ENCODE measurements around the gene NIPBL. TPM values are rescaled to one million over a fixed set of nuclear protein-coding genes. Genes with fewer than 3 reads are reported as not detected.

The NIPBL gene
- total and polyA plus RNA-seq, 2 donors = 15.9 to 111 TPM

DNA sequence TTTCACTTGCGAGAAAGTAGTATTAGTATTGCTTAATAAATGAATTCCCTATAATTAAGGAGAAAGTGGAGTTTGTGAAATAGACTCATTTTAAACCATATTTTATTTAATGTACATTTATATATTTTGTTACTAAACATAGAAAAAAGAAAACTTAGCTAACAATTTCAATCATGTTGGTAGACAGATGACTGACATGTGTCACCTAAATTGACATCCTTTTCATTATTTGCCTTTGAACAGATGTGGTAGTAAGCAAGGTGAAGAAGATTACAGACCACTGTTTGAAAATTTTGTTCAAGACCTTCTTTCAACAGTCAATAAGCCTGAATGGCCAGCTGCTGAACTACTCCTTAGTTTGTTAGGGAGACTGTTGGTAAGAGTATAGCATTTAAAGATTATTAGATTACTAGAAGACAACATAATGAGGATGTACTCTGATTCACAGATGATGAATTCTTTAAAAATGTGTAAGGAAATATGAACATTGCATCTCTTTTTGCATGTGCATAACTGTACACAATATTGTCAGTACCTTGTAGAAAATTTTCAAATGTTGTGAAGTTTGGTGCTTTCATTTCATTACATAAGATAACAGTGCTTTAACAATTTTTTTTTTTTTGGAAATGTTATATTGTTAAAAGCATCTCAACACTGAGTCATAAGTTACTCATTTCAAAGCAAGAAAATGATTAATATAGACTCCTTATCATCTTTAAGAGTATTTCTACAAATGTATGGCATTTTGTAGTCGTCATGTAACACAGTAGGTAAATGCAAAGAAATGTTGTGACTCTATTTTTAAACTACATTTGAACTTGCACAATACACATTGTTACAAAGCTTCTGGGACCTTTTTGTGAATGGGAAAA, 139.5 kb downstream of the NIPBL start:
- Histone ChIP-seq H3K27ac (ENCODE audit: low read depth) (no peak overlapping the region), H3K4me3 (ENCODE audit: low read depth, low read length) (no peak overlapping the region), H3K36me3 (ENCODE audit: insufficient read depth) (no peaks in the 10 kb centered on the region), H3K4me1 (ENCODE audit: insufficient read depth) (no peaks in the 10 kb centered on the region)
- 94% methylated on average over 2 of the region's 2 CpGs for WGBS
- DNase-seq (ENCODE audit: extremely low spot score) = no peak

- no peak overlapping the region for H3K4me3 ChIP-seq (ENCODE audit: low read depth, low read length)
- 91% methylated on average over 1 of the region's 1 CpG for WGBS
- no peak overlapping the region for H3K27ac ChIP-seq (ENCODE audit: low read depth)
- DNase-seq (ENCODE audit: extremely low spot score) = no peak
- no peaks in the 10 kb centered on the region for H3K4me1 ChIP-seq (ENCODE audit: insufficient read depth)
- peaks cover 4% of the 10 kb centered on the region for H3K36me3 ChIP-seq (ENCODE audit: insufficient read depth)
These were observed 152.3 kb downstream of the NIPBL start for GRCh38 chr5:37028910-37029309.

DNA sequence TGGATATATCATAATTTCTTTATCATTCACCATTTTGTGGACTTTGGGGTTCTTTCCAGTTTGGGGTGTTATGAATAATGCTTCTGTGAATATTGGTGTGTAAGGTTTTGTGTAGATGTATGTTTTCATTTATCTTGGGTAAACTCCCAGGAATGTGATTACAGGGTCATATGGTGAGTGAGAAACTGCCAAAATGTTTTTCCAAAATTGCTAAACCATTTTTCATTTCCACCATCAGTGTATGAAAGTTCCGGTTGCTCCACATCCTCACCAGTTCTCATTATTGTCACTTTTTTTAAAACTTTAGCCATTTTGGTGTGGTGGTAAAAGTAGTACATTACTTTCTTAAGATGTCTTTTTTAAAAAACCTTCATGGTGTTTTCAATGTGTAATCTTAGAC, 152.9 kb downstream of the NIPBL start:
- peaks cover 4% of the 10 kb centered on the region for H3K36me3 ChIP-seq (ENCODE audit: insufficient read depth)
- no peak overlapping the region for H3K4me3 ChIP-seq (ENCODE audit: low read depth, low read length)
- no peak overlapping the region for H3K27ac ChIP-seq (ENCODE audit: low read depth)
- no peak for DNase-seq (ENCODE audit: extremely low spot score)
- WGBS = 93% methylated on average over 1 of the region's 1 CpG
- H3K4me1 ChIP-seq (ENCODE audit: insufficient read depth) = no peaks in the 10 kb centered on the region

DNA sequence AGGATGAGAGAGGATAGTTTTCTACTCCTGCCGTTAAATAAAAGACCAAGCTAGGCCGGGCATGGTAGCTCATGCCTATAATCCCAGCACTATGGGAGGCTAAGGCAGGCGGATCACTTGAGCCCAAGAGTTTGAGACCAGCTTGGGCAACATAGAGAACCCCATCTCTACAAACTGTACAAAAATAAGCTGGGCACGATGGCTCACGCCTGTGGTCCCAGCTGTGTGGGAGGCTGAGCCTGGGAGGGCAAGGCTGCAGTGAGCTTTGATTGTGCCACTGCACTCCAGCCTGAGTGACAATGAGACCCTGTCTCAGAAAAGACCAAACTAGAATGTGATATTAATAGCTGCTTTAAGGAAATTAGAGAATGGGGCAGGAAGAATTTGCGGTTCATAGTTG, 158.4 kb downstream of the NIPBL start:
- 87% methylated on average over 6 of the region's 6 CpGs for WGBS

GRCh38 chr5:37037840-37038239, 161.3 kb downstream of the NIPBL start:
- no peak overlapping the region for H3K4me3 ChIP-seq (ENCODE audit: low read depth, low read length)
- no peak overlapping the region for H3K27ac ChIP-seq (ENCODE audit: low read depth)
- no peaks in the 10 kb centered on the region for H3K4me1 ChIP-seq (ENCODE audit: insufficient read depth)
- DNase-seq (ENCODE audit: extremely low spot score) = no peak
- no peaks in the 10 kb centered on the region for H3K36me3 ChIP-seq (ENCODE audit: insufficient read depth)
- WGBS = 96% methylated on average over 5 of the region's 5 CpGs

More for the DNA sequence above, 158.4 kb downstream of the NIPBL start:
- no peaks in the 10 kb centered on the region for H3K4me1 ChIP-seq (ENCODE audit: insufficient read depth)
- no peaks in the 10 kb centered on the region for H3K36me3 ChIP-seq (ENCODE audit: insufficient read depth)
- H3K4me3 ChIP-seq (ENCODE audit: low read depth, low read length) = no peak overlapping the region
- DNase-seq (ENCODE audit: extremely low spot score) = no peak
- no peak overlapping the region for H3K27ac ChIP-seq (ENCODE audit: low read depth)

DNA sequence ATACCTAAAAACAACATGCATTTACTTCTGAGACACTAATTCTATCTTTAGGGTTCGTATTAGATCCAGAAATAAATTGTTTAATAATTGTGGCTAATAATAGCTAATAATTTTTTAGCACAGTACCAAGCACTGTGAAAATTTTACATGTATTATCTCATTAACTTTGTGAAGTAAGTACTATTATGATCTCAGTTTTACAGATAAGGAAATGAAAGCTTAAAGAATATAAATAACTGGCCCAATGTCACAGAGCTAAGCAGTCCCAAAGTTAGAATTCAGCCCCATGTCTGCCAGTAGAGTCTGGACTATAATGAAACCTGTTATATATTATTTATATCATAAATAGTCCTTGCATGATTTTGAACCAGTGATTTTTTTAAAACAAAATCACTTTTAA, 163.3 kb downstream of the NIPBL start:
- Histone ChIP-seq H3K27ac (ENCODE audit: low read depth) (no peak overlapping the region), H3K4me3 (ENCODE audit: low read depth, low read length) (no peak overlapping the region), H3K4me1 (ENCODE audit: insufficient read depth) (no peaks in the 10 kb centered on the region), H3K36me3 (ENCODE audit: insufficient read depth) (no peaks in the 10 kb centered on the region)
- DNase-seq (ENCODE audit: extremely low spot score) = no peak
- WGBS = 86% methylated on average over 1 of the region's 1 CpG

DNA sequence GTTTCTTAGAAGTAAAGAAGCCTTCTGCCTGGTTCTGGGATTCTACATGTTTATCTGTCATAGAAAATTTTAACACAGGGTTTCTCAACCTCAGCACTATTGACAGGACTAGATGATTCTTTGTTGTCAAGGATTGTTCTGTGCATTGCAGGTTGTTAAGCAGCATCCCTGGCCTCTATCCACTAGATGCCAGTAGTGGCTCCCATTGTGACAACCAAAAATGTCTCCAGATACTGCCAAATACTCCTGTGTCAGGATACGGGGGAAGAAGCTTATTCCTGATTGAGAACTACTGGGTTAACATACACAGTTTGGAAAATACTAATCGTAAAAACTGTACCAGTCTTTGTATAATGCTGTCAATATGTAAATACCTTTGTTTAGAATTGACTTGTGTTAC, 167.1 kb downstream of the NIPBL start:
- Histone ChIP-seq H3K27ac (ENCODE audit: low read depth) (no peak overlapping the region), H3K36me3 (ENCODE audit: insufficient read depth) (no peaks in the 10 kb centered on the region), H3K4me3 (ENCODE audit: low read depth, low read length) (no peak overlapping the region), H3K4me1 (ENCODE audit: insufficient read depth) (no peaks in the 10 kb centered on the region)
- WGBS = 83% methylated on average over 2 of the region's 2 CpGs
- no peak for DNase-seq (ENCODE audit: extremely low spot score)

GRCh38 chr5:37044120-37044519, 167.6 kb downstream of the NIPBL start:
- no peak for DNase-seq (ENCODE audit: extremely low spot score)
- Histone ChIP-seq H3K27ac (ENCODE audit: low read depth) (no peak overlapping the region), H3K4me3 (ENCODE audit: low read depth, low read length) (no peak overlapping the region), H3K4me1 (ENCODE audit: insufficient read depth) (no peaks in the 10 kb centered on the region), H3K36me3 (ENCODE audit: insufficient read depth) (no peaks in the 10 kb centered on the region)
- WGBS = 98% methylated on average over 4 of the region's 4 CpGs

DNA sequence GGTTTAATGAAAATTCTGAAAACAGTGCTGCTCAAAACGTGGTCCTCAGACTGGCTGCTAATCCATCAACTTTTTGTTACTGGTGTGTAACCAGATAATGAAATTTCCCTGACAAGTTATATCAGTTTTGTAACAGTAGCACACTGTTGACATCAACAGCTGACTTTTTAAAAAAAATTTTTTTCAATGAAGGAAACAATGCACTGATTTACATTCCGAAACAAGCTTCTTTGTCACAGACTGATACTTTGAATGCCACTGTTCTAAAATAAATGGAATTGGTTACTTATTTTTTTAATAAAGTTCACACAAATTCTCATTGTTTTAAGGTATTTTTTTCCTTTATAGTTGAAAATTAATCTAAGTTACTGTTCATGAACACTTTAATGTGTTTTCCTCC, 169.1 kb downstream of the NIPBL start:
- DNase-seq (ENCODE audit: extremely low spot score) = no peak
- no peaks in the 10 kb centered on the region for H3K36me3 ChIP-seq (ENCODE audit: insufficient read depth)
- no peaks in the 10 kb centered on the region for H3K4me1 ChIP-seq (ENCODE audit: insufficient read depth)
- no peak overlapping the region for H3K27ac ChIP-seq (ENCODE audit: low read depth)
- H3K4me3 ChIP-seq (ENCODE audit: low read depth, low read length) = no peak overlapping the region
- WGBS = 94% methylated on average over 2 of the region's 2 CpGs

GRCh38 chr5:37047947-37048346, 171.4 kb downstream of the NIPBL start:
- Histone ChIP-seq H3K4me3 (ENCODE audit: low read depth, low read length) (no peak overlapping the region), H3K36me3 (ENCODE audit: insufficient read depth) (no peaks in the 10 kb centered on the region), H3K27ac (ENCODE audit: low read depth) (no peak overlapping the region), H3K4me1 (ENCODE audit: insufficient read depth) (no peaks in the 10 kb centered on the region)
- no peak for DNase-seq (ENCODE audit: extremely low spot score)

- WGBS = 77% methylated on average over 2 of the region's 2 CpGs
- Histone ChIP-seq H3K4me3 (ENCODE audit: low read depth, low read length) (no peak overlapping the region), H3K27ac (ENCODE audit: low read depth) (no peak overlapping the region), H3K36me3 (ENCODE audit: insufficient read depth) (peaks cover 2% of the 10 kb centered on the region), H3K4me1 (ENCODE audit: insufficient read depth) (no peaks in the 10 kb centered on the region)
- DNase-seq (ENCODE audit: extremely low spot score) = no peak
These were observed 177.8 kb downstream of the NIPBL start for GRCh38 chr5:37054391-37054790.

GRCh38 chr5:37055383-37055990, 178.9 kb downstream of the NIPBL start:
- DNase-seq (ENCODE audit: extremely low spot score) = no peak
- 96% methylated on average over 1 of the region's 1 CpG for WGBS
- Histone ChIP-seq H3K36me3 (ENCODE audit: insufficient read depth) (peaks cover 2% of the 10 kb centered on the region), H3K4me1 (ENCODE audit: insufficient read depth) (no peaks in the 10 kb centered on the region), H3K4me3 (ENCODE audit: low read depth, low read length) (no peak overlapping the region), H3K27ac (ENCODE audit: low read depth) (no peak overlapping the region)

DNA sequence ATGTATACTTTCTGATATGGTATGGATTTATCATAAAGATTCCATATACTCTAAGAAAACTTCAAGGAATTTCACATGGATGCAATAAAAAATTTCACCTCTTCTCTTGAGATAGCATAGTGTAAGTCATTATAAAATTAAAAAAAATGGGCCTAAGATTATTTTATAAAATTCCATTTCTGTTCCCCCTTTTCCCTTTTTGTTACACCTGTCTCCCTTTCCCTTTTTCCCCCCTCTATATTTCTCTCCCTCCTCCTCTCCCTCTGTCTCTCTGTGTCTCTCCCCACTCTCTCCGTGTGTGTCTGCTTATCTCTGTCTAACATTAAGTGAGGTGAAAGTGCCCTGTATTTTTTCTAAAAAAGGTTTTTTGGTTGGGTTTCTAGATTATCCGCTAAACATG, 180.2 kb downstream of the NIPBL start:
- 76% methylated on average over 2 of the region's 2 CpGs for WGBS
- H3K27ac ChIP-seq (ENCODE audit: low read depth) = no peak overlapping the region
- DNase-seq (ENCODE audit: extremely low spot score) = no peak
- no peaks in the 10 kb centered on the region for H3K4me1 ChIP-seq (ENCODE audit: insufficient read depth)
- peaks cover 5% of the 10 kb centered on the region for H3K36me3 ChIP-seq (ENCODE audit: insufficient read depth)
- H3K4me3 ChIP-seq (ENCODE audit: low read depth, low read length) = no peak overlapping the region

- WGBS = 96% methylated on average over 1 of the region's 1 CpG
- H3K4me3 ChIP-seq (ENCODE audit: low read depth, low read length) = no peak overlapping the region
- no peak overlapping the region for H3K27ac ChIP-seq (ENCODE audit: low read depth)
- H3K4me1 ChIP-seq (ENCODE audit: insufficient read depth) = no peaks in the 10 kb centered on the region
- H3K36me3 ChIP-seq (ENCODE audit: insufficient read depth) = peaks cover 5% of the 10 kb centered on the region
- DNase-seq (ENCODE audit: extremely low spot score) = no peak
These were observed 183.5 kb downstream of the NIPBL start for GRCh38 chr5:37060030-37060429.
